Esophagus squamous epithelium (tissue), 4 donors: ENCODE results near the gene TRPV6.

Experiments used
- CTCF ChIP-seq, 6 experiments: fragments of 450-650 bp in 4 of 6; fragments of 200-600 bp in 2 of 6; sonication (generic) in 2 of 6; IDR thresholded peaks; one replicate each; pipeline ENCODE4 v1.5.1; 2016 to 2019; ENCODE audit warnings: antibody characterized with exemption in 6 of 6, mild to moderate bottlenecking in 4 of 6, moderate library complexity in 4 of 6
- POLR2A ChIP-seq, 4 donors: fragments of 450-650 bp; IDR thresholded peaks; one replicate each; pipeline ENCODE4 v1.6.1; 2017; ENCODE audit warnings: antibody characterized with exemption in 4 of 4, mild to moderate bottlenecking in 4 of 4, moderate library complexity in 3 of 4

GRCh38 chr7:142851919-142852318 is 33.6 kb downstream of the TRPV6 start:
- TF ChIP-seq CTCF (IDR thresholded peaks at IDR 0.05) (no peak), POLR2A (IDR thresholded peaks at IDR 0.05) (no peak)
